NT2/D1 (cell line): Measurements from ENCODE around the gene LIN37.

ENCODE experiments used
- SUZ12 ChIP-seq: IDR thresholded peaks from 2 replicates; pipeline ENCODE4 v1.6.1; 2011; ENCODE audit not compliant: insufficient read length, insufficient read depth; ENCODE audit errors: extremely low read depth
- YY1 ChIP-seq: IDR thresholded peaks from 2 replicates; pipeline ENCODE4 v1.6.1; 2011; ENCODE audit not compliant: insufficient read length, insufficient read depth
- ZNF274 ChIP-seq: IDR thresholded peaks from 2 replicates; pipeline ENCODE4 v1.6.1; 2011; ENCODE audit warnings: mild to moderate bottlenecking, low read depth, low read length

DNA sequence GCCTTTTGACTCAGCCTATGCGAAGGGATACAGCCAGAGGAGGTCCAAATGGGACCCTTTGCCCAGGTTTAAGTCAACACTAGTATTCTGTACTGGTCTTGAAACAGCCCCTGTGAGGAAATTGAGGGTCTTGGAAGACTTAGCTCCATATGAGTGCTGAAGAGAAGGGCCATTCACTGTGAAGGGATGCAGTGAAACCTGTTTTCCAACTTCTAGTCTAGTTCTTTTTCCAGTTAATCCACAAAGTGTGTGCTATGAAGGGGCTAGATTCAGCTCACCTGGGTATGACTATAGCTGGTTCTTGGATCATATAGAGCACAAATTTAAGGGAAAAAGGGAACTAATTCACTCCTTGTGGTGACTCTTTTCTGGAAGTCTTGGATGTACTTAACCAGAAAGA, 40.0 kb upstream of the LIN37 start:
- TF ChIP-seq ZNF274 (no peak), YY1 (no peak), SUZ12 (no peak)
